Ishikawa (cell line): ENCODE measurements around the gene CDC20B.

Source experiments
- CEBPB ChIP-seq: IDR thresholded peaks from 2 replicates; pipeline ENCODE4 v1.6.1; 2012
- CREB1 ChIP-seq: IDR thresholded peaks from 2 replicates; pipeline ENCODE4 v1.6.1; 2012; ENCODE audit warnings: low read depth
- EGR1 ChIP-seq: IDR thresholded peaks from 2 replicates; pipeline ENCODE4 v1.6.1; 2012
- EP300 ChIP-seq: IDR thresholded peaks from 2 replicates; pipeline ENCODE4 v1.6.1; 2012; ENCODE audit warnings: borderline replicate concordance
- FOXM1 ChIP-seq: IDR thresholded peaks from 2 replicates; pipeline ENCODE4 v1.6.1; 2012; ENCODE audit warnings: low read depth, borderline replicate concordance
- MAX ChIP-seq: IDR thresholded peaks from 2 replicates; pipeline ENCODE4 v1.6.1; 2012
- RAD21 ChIP-seq: IDR thresholded peaks from 2 replicates; pipeline ENCODE4 v1.6.1; 2012; ENCODE audit warnings: low read depth
- REST ChIP-seq: IDR thresholded peaks from 2 replicates; pipeline ENCODE4 v1.6.1; 2012; ENCODE audit warnings: low read depth, mild to moderate bottlenecking
- TAF1 ChIP-seq: IDR thresholded peaks from 2 replicates; pipeline ENCODE4 v1.6.1; 2012; ENCODE audit warnings: low read depth, mild to moderate bottlenecking
- ZBTB7A ChIP-seq: IDR thresholded peaks from 2 replicates; pipeline ENCODE4 v1.6.1; 2012; ENCODE audit warnings: low read depth

- TF ChIP-seq EGR1 (no peak), MAX (no peak), FOXM1 (no peak), CEBPB (no peak), CREB1 (no peak), EP300 (no peak), ZBTB7A (no peak), RAD21 (no peak), REST (no peak), TAF1 (no peak)
Measured at GRCh38 chr5:55191165-55191564, 18.2 kb upstream of the CDC20B start.
